HTERT RPE-1 (cell line): ENCODE results near the gene ESAM.

Source experiments
- in situ Hi-C: fragments of 300-500 bp; cut with MboI; formaldehyde crosslinking; loops from 4 replicates; pipeline ENCODE4 v1.14.3; 2020; ENCODE audit warnings: low sequenced_read_pairs

The ESAM gene

GRCh38 chr11:124737638-124738305, 24.3 kb downstream of the ESAM start:
- in situ Hi-C loops, result no loop called here

GRCh38 chr11:124736736-124737135, 25.4 kb downstream of the ESAM start:
- in situ Hi-C loops, result no loop called here

GRCh38 chr11:124732230-124732629, 29.9 kb downstream of the ESAM start:
- in situ Hi-C loops, result no loop called here

DNA sequence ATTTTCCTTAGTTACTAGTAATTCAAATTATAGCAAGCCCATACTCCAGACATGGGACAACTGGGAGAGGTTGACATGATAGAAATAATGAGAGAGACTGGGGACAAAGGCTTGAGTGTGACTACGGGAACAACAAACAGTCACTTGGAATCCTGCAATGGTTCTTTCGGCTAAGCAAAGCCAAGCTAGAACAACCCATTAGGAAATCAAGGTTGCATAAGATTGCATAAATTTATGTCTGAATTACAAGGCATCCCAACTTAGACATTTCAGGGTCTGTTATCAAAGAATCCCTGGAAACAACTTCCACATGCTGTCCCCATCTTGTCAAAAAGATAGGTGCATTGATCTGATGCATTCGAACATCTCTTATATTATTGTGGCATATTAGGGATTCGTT, 32.5 kb downstream of the ESAM start:
- in situ Hi-C loops, result no loop called here

DNA sequence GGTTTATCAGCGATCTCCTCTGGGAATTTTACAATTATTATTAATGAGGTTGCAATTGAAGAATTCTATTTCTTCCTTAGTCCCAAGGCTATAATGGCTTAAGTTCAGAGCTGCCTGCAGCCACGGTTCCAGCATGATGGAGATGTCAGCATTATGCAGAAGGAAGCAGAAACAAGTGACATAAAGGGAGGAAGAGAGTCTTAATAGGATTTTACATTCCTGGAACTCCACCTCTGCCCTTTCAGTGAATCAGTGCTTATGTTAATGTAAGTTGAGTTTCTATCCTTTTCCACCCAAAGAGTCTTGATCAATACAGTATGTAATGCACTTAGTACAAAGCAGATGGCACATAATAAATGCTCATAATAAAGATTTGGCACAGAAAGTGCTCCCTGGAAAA, 34.0 kb downstream of the ESAM start:
- in situ Hi-C loops, result no loop called here

DNA sequence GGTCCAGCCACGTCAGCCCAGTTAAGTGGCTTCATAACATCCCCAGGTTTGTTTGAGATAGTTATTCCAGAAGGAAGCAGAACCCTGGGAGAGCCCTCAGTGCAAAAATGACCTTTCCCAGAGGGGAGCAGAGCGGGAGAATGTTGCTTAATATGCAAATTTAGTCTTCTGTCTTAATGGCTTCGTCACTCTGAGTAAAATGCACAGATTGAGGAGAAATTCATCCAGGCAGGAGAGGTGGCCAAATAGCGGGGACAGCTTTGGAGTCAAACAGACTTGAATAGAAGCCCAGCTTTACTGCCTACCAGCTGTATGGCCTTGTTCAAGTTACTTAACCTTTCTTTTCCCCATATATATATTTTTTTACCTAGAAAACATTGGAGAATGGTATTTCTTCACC, 34.6 kb downstream of the ESAM start:
- in situ Hi-C loops, result no loop called here

GRCh38 chr11:124725719-124726105, 36.4 kb downstream of the ESAM start:
- in situ Hi-C loops, result no loop called here

DNA sequence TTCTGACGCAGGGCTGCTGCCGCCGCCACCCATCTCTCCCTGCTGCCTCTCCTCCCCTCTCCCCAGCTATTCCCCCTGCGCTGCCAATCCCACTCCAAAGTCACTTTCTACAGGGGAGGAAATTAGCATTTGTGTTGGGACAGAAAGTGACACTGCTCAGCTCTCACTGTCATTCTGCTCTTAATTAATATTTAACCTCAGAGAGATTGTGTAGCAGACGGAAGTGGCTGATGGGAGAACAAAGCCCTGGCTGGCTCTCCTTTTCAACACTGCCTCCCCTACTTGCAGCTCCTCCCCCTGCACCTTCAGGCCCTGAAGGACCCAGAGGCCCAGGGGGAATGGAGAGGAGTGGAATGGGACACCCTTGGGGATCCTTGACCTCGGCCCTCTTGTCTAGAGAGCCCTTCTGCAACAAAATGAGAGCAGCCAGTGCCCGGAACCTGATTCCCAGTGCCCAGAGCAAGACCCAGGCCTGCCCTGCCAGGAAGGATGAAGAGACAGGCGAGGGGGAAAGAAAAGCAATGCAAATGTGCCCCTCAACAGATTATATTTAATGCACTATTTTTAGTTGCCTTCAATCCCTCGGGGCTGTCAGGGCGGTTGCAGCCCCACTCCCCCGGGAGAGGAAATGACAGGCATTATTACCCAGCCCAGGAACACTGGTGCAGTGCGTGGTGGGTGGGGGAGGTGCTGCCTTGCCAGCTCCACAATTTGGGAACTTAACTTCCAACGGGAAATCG, 36.9 kb downstream of the ESAM start:
- in situ Hi-C loops, result no loop called here

GRCh38 chr11:124722176-124722575, 39.9 kb downstream of the ESAM start:
- in situ Hi-C loops, result no loop called here

- in situ Hi-C loops, result no loop called here
Measured at GRCh38 chr11:124719534-124719933, 42.6 kb downstream of the ESAM start.

GRCh38 chr11:124718801-124719200, 43.3 kb downstream of the ESAM start:
- in situ Hi-C loops, result no loop called here

DNA sequence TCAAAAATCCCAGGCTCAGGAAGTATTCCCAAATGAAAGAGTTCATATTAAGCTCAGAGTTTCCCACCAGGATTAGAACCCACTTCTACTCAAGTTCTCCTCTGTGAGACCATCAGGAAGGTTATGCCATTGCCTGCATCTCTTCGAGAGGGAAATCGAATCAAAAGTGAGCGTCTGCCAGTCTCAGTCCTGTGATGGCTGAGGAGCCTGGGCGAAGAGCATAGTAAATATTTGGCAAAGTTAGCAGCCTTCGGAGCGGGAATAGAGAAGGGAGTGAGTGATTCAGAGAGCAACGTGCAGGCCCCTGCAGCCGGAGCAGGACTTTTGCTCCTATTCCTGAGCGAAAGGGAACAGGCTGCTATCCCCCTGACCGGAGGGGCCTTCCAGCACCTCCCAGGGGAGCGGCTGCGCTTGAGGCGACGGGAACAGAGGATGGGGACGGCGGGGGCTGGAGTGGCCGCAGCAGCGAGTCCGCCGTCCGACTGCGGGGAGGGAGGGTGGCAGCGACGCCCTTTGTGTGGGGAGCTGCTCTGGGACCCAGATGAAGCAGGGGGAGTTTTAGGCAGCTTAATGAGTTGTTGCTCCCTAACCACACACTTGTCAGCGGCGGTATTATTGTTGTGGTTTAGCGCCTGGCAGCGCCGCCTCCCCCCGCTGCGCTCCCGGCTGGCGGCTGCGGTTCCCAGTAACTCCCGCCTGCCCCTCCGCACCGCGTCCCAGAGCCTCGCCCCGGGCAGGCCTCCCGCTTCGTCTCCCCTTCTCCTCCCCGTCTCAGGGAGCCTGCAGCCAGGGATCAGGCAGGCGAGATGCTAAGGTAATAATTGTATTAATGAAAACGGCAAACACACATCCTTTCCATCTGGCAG, 44.1 kb downstream of the ESAM start:
- in situ Hi-C loops, result no loop called here

- in situ Hi-C loops, result no loop called here
Measured at GRCh38 chr11:124717421-124717785, 44.7 kb downstream of the ESAM start.

- in situ Hi-C loops, result no loop called here
Measured at GRCh38 chr11:124716591-124716990, 45.5 kb downstream of the ESAM start.

GRCh38 chr11:124712392-124712791, 49.7 kb downstream of the ESAM start:
- in situ Hi-C loops, result no loop called here

DNA sequence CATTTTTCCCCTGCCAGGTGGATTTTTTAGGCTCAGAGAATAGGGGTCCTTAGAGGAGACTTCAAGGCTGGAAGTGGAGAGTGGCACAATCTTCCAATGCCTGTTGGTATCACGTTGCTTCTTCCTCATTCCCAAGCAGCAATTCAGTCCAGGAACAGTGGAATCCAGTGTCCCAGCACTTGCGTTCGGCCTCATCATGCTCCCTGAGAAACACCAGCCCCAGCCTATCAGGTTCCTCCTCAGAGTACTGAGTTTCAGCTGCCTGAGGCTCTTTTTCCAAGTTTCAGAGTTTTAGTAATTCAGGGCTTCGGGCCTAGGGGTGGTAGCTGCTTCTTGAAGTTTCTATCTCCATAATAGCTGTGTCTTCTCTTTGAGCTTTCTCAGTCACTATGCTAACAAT, 54.3 kb downstream of the ESAM start:
- in situ Hi-C loops, result no loop called here
